Epithelial cell of proximal tubule (primary cell): ENCODE data around the gene TMEM63B. TPM values are rescaled to one million over a fixed set of nuclear protein-coding genes. Genes with fewer than 3 reads are reported as not detected.
"Not testable (repeated sequence)": the region's sequence is repeated elsewhere in the genome, so short reads cannot be mapped to it uniquely, and the experiment has no call there.

ENCODE experiments used
- DNase-seq: peaks from one replicate; pipeline ENCODE4 v3.0.0-alpha.2; 2011; ENCODE audit warnings: low read depth
- H3K4me3 ChIP-seq: 2 replicates; pipeline ENCODE4 v1.5.1; 2011; ENCODE audit warnings: low read depth, mild to moderate bottlenecking, low read length
- total RNA-seq: library from RNA; depleted of rRNA; stranded (reverse); fragments of >200 nt; gene quantifications from 2 replicates; pipeline ENCODE4 v1.2.3, GENCODE V29; 2015
- TF ChIP-seq, protein P1 (sequence below): conservative IDR thresholded peaks from 2 replicates; pipeline ENCODE4 v1.5.1; 2012; ENCODE audit warnings: low read depth, mild to moderate bottlenecking, low read length

Gene TMEM63B
- total RNA-seq, 1 donor from 2014 or later = 47.9 TPM

DNA sequence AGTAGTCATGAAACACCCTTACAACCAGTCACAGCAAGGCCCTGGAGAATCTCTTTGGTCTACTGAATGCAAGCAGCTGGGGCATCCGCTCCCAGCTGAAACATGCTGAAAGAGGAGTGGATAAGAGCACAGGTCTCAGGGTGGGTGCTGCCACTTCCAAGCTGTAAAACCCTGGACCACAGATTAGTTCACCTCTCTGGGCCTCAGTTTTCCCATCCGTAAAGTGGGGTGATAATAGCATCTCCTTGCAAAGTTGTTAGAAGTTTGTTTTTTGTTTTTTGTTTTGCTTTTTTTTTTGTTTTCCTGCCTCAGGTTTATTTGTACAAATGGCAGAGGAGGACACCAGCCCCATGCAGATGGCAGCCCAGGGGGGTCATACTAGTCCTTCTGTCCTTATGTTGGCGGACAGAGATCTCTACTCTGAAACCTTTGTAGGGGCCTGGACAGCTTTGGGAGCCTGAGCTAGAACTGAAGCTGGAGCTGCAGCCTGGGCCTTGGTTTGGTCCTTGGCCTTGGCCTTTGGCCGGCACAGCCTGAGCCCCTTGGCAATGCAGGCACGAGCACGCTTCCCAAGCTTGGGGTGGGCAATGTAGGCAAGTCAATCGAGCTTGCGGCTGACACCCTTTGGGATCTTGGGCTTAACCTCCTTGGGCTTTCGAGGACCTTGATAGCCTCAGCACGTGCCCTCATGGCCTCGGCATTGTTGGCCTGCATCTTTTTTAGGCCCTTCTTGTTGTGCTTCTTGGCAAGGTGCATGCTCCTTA, 38.3 kb upstream of the TMEM63B start:
- TF ChIP-seq, protein P1, sequence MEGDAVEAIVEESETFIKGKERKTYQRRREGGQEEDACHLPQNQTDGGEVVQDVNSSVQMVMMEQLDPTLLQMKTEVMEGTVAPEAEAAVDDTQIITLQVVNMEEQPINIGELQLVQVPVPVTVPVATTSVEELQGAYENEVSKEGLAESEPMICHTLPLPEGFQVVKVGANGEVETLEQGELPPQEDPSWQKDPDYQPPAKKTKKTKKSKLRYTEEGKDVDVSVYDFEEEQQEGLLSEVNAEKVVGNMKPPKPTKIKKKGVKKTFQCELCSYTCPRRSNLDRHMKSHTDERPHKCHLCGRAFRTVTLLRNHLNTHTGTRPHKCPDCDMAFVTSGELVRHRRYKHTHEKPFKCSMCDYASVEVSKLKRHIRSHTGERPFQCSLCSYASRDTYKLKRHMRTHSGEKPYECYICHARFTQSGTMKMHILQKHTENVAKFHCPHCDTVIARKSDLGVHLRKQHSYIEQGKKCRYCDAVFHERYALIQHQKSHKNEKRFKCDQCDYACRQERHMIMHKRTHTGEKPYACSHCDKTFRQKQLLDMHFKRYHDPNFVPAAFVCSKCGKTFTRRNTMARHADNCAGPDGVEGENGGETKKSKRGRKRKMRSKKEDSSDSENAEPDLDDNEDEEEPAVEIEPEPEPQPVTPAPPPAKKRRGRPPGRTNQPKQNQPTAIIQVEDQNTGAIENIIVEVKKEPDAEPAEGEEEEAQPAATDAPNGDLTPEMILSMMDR = no peak
- H3K4me3 ChIP-seq = no peak overlapping the region
- no peak for DNase-seq

DNA sequence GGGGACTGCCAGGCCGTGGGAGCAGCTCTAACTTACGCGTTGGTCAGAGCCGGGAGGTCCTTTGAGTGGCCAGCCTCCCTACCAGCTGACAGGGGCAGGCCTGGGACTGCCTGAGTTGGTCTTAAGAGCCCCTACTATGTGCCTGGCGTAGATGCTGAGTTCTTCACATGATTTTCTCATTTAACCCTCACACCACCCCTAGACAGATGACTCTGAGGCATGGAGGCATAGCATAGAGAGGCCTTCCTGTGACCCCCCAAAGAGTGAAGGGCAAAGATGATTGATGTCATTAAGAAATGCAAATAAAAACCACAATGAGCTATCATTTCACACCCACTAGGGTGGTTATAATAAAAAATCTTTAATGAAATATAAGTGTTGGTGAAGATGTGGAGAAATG, 36.9 kb upstream of the TMEM63B start:
- TF ChIP-seq, protein P1 = no peak
- H3K4me3 ChIP-seq = no peak overlapping the region
- DNase-seq = no peak

DNA sequence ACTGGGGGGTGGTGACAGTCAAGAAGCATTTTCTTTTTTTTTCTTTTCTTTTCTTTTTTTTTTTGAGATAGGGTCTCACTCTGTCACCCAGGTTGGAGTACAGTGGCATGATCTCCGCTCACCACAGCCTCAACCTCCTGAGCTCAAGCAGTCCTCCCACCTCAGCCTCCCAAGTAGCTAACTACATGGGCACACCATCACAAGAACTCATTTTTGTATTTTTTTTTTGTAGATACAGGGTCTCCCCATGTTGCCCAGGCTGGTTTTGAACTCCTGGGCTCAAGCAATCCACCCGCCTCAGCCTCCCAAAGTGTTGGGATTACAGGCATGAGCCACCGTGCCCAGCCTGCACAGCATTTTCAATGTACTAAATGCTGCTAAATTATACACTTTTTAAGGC, 36.0 kb upstream of the TMEM63B start:
- not testable (repeated sequence) for DNase-seq, H3K4me3 ChIP-seq

DNA sequence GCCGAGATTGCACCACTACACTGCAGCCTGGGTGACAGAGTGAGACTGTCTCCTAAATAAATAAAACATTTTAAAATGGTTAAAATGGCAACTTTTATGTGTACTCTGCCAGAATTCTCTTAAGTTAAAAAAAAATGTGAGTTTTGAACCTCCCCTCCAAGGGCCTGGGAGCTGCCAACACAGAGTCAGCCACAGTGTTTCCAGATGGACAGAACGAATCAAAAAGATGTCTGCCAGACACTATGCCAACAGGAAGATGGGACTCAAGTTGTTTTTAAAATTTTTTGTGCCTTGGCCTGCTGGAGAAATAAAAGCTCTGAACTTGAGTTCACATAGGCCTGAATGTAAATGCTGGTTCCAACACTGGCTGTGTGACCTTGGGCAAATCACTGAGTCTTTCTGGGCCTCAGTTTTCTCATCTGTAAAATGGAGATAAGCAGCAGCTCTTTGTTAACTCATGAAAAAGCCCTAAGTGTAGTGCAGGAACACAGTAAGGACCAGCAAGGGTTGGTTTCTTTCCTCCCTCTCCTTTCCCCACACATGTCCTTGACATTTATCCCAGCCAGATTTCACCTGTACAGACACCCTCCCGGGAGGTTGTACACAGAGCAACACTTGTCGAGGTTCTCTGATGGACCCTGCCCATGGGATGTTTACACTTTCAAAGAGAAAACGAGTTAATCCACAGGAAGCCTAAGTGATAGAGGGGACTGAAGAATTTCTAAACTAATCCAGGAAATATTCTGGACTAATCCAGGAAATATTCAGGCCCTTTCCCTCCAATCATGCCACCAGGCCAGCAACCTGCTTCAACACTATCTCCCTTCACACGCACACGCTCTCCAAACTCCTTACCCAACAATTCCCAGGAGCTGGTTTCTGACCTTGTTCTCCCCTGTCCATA, 35.1 kb upstream of the TMEM63B start:
- DNase-seq = no peak
- TF ChIP-seq, protein P1 = no peak
- no peak overlapping the region for H3K4me3 ChIP-seq

DNA sequence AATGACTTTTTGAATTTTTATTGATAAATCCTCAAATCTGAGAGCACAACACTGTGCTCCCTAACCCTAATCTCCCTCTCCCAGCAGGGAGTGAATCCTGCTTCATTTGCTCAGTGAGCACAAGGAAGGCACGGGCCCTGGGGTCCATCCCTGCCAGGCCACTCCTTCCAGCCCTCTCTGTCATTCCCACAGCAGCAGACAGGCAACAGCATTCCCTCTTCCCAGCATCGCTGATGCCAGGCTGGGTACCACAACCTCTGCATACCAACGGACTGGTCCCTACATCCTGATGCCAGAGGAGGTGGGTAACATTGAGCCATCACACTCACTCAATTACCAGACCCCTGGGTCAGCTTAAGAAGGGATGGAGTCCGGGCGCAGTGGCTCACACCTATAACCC, 34.3 kb upstream of the TMEM63B start:
- no peak for DNase-seq

DNA sequence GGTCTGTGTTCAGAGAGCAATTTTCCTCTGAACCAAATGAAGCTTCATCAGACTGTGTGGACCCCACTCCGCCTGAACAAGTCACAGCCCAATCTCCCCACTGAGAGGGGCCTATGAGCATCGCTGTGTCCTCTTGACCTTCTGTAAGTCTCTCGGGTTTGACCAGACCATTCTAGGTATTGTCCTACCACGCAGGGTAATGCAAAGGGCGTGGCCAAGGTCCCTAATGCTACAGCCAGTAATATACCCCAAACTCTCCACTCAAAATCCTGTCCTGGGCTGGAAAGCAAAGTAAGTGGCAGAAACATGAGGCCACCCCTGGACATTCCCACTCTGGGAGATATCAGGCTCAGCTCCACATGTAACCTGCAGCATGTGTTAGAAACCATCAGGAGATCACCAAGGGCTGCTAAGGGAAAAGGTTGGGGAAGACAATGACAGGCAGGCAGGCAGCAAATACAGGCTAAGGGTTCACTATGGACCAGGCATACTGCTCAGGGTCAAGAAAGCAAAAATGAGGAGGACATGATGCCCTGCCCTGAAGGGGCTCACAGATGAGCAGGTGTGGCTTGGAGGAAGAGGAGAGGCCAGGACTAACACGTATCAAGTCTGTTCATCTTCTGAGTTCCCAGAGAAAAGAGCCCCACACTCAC, 33.5 kb upstream of the TMEM63B start:
- TF ChIP-seq, protein P1 = no peak
- DNase-seq = no peak
- H3K4me3 ChIP-seq = no peak overlapping the region

More for the DNA sequence above, 34.3 kb upstream of the TMEM63B start:
- no peak overlapping the region for H3K4me3 ChIP-seq
- TF ChIP-seq, protein P1 = no peak
